NCI-H2081 treated with DMSO at 0.1 percent for 48 hours (cell line): Measurements from ENCODE around the gene GALNT2.

Source experiments
- DNase-seq: peaks from one replicate; lab custom pipeline; 2025; lab: John Stamatoyannopoulos, UW

Gene GALNT2

DNA sequence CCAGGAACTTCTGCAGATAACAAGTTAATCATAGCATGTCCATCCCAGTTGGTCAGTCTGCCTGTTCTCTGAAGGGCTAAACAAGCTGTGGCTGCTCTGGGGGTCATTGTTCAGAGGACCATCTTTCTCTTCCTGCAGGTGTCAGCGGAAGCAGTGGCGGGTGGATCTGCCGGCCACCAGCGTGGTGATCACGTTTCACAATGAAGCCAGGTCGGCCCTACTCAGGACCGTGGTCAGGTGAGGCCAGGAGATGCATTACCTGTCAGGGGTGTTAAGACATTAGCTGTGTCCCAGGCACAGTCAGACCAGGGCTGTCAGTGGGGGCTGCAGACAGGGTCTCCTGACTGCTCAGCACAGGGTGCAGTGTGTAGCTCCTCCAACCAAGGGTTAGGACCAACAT lies 168.8 kb downstream of the GALNT2 start:
- no peak for DNase-seq

DNA sequence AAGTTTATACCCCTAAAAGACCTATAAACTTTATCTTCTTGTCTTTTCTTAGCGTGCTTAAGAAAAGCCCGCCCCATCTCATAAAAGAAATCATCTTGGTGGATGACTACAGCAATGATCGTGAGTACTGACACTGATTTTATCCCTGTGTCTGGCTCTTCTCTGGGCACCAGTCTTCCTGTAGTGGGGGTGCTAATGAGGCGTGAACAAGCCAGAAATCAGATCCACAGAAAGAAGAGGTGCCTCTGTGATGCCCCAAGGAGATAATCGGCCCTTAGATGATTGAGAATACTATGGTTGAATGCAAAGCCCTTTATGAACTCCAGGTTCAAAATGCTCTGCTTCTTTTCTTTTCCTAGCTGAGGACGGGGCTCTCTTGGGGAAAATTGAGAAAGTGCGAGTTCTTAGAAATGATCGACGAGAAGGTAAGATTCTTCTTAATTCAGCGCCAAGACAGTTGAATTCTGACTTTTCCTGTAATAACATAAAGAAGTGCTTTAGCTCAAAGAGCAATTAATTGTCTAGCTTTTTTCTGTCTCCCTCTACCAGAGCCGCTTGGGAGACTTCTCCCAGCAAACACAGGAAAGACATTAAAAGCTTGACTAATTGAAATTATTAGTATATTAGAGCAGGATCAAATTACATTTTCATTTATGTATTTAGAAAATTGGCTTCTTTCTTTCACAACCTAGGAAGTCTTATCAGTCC lies 169.4 kb downstream of the GALNT2 start:
- DNase-seq, result no peak

DNA sequence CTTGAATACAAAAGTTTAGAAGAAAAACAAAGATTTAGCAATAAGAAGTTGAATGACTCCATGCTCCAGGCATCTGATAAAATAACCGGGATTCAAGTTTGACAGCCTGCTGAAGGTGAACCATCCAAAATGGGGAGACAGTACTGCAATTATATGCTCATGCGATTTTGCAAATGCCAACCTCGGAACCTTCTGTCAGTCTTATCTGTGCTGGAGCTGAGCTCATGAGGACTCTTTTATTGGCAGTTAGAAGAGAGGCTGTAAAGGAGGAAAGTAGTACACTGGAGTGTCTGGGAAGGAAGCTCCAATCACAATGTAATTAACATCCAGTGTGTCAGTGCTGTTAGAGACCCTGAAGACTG lies 170.0 kb downstream of the GALNT2 start:
- DNase-seq, result no peak

DNA sequence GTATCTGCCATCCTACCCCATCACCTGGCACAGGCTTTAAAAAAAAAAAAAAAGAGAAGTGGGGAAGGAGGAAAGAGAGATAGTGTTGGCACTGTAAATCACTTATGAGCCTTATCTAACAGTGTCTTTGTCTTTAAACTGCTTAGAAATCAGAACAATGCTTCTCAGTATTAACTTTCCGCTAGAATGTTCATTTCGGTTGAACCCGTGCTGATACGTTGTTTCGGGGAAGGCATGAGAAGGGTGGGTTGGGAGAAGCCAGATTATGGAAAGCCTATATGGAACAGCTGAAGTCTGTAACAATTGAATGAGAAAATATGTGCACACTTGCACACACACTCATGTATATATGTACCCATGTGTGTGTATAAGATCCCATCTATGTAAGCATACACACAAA lies 170.8 kb downstream of the GALNT2 start:
- DNase-seq, result no peak

DNA sequence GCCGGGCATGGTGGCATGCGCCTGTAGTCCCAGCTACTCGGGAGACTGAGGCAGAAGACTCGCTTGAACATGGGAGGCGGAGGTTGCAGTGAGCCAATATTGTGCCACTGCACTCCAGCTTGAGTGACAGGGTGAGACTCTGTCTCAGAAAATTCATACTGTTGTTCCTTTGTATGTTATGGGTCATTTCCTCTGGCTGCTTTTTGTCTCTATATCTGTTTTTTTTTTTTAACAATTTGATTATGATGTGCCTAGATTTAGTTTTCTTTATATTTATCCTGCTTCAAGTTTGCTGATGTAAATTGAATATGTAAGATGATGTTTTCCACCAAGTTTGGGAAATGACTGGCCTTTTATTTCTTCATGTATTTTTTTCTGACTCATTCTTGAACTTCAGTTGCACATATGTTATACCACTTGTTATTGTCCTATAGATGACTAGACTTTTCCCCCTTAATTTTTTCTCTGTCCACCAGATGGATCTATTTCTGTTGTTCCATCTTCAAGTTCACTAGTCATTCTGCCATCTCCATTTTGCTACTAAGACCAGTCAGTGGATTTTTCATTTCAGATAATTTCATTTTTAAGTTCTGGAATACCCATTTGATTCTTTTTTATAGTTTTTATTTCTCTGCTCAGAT lies 173.5 kb downstream of the GALNT2 start:
- DNase-seq, result no peak

DNA sequence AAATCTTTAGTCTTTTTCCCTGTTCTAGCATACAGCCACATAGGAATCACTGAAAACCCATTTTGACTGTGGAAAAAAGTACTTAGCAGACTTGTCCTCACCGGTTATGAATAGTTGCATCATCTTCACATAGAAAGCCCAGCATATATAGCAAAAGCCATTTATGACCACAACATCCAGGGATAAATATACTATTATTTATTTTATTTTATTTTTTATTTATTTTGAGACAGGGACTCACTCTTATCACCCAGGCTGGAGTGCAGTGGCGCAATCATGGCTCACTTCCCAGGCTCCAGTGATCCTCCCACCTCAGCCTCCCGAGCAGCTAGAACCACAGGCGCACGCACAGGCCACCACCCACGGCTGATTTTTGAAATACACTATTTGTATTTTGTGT lies 175.3 kb downstream of the GALNT2 start:
- DNase-seq, result no peak

DNA sequence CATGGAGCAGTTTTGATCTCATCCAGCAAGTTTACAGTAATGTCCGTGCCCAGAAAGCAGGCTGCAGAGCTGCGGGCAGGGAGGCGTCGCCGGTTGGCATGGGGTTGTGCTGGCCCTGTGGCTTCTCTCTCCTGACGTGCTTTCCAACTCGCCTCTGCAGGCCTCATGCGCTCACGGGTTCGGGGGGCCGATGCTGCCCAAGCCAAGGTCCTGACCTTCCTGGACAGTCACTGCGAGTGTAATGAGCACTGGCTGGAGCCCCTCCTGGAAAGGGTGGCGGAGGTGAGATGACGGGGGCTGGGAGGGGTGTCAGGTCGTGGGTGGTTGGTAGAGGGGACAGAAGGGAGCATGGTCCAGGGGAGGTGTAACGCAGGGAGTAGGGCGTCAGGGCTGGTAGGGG lies 176.1 kb downstream of the GALNT2 start:
- no peak for DNase-seq

DNA sequence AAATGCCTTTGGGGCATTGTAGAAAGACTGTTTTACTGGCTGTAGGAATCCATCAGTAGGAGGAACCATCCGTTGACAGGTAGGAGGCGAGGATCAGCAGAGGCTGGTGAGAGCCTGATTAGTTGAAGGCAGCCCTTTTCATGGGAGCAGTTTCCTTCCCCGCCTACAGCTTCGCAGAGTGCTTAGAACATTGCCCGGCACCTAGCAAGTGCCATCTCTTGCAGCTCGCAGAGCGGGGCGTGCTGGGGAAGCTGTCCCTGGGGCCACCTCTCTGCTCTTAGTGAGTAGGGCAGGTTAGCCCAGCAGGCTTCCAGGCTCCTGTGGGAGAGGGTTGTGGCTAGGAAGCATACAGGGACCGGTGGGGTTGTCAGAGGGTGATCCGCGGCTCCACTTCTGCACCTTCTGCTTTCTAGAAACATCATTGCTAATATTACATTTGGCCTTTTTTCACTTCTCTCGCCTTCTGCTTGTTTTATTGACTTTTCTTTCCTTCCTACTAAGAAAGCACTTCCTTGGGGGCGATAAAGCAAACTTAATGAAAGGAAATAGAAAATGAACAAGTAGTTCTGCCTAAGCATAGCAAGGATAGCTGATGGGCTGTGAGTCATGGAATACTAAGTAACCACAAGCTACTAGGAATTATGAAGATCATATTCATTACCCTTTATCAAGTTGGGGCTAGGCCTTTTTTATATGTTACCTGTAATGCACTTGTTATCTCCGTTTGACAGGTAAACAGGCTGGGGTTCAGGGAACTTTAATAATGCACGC lies 176.7 kb downstream of the GALNT2 start:
- no peak for DNase-seq

DNA sequence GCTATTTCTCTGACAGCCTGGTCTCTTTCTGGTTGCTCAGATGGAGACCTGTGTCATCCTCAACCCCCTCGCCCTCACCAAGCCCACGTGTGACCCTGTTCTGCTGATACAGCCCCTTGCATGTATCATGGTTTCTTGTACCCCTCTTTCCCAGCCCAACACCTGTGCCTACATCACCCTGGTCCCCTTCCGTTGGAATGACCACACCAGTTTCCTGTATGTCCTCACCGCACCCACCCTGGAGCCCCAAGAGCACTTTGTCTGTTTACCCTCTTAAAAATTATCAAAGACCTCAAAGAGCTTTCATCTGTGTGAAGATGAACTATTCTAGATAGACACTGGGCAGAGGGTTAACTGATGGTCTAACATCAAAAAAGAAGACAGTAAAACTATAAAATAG lies 179.5 kb downstream of the GALNT2 start:
- DNase-seq, result no peak

DNA sequence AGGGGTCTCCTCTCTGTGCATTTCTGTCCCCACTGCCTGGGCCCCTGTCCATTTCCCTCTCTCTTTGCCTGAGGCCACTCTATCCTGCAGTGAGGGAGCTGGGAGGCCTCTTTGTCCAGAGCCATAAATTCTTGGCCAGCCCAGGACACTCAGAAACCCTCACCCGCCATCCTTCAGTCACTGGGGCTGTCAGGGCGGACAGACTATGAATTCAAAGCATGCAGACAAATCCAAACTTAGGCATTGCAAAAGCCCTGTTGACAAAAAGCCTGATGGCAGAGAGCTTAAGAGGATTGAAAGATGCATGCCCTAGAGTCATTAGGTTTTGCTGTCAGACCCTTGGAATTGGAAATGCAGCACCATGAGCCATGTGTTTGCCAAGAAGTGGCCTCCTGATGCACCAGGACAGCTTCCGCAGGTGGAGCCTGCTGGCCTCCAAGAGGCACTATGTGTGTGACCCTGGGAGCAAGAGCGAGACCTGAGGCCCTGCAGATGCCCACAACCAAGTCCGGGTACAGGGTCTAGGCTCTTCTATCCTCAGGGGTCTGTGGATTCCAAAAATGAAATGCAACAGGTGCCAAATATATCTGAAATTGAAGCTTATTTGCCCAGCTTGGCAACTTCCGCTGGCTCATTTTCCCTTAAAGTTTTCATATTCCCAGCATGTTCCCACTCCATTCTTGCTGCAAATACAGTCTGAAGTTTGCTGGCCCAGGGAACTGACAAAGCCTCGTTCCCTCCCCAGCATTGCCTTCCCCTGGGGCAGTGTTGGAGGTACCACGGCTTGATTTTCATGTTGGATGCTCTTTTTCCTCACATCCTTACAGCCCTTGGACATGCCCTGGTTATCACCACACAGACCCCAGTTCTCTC lies 181.2 kb downstream of the GALNT2 start:
- DNase-seq, result no peak

DNA sequence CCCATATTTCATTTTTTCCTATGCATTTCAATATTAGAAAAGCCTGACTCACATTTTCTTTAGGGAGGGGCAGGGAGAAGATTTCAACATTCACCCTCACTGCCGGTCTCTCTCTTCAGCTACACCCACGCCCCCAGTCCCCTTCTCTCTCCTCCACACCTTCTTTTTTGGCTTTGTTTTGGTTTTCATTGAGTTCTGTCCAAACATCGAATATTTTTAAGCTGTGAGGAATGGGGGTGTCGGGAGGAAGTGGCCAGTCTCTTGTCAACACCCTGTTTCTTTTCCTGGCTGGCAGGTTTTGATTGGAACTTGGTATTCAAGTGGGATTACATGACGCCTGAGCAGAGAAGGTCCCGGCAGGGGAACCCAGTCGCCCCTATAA lies 181.8 kb downstream of the GALNT2 start:
- no peak for DNase-seq

DNA sequence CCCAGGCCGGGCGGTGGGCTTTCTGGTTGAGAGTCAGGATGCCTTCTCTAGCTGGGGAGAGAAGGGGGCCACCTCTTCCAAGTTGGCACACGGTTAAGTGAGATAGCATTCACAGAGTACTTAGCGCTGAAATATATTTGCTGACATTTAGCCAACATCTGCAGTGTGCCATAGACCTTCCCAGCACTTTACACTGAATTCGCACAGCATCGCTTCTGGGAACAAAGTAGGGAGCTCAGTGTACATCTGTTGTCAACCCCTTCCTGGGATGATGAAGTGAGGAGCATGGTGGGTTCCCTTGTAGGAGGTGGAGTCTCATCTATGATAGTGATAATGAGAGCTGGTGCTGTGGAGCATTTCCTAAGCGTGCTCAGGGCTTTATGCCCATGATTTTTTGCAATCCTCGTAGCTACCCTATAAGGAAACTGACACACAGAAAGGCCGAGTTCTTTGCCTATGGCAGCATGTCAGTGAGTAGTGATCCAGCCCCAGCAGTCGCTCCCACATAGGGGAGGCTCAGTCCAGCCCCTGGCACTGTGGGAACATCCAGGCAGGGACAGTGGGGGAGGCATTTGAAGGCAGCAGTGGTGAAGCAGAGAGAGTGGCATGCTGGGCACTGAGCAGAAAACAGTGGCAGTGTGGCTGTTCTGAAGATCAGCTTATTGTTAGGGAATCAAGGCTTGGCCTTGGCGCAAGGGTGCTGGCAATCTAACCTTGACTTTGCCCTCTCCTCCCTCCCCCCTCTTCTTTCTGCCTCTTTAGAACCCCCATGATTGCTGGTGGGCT lies 182.8 kb downstream of the GALNT2 start:
- no peak for DNase-seq

DNA sequence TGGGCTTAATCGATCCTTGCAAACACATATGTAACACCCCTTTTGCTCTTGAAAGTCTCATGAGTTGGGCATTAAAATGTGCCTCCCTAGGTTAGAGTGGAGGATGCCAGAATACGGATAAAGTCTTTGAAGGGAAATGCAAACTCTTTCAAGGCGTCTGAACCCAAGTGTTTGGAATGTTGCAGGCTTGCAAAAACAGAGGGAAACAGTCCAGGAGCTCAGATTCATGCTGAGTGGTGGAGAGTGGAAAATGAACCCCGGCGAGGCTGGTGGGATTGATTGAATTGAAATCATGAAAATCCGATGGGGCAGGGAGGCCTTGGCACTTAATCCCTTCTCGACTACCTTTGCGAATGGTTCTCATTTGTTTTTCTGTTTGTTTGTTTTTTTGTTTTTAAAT lies 183.6 kb downstream of the GALNT2 start:
- DNase-seq, result no peak

DNA sequence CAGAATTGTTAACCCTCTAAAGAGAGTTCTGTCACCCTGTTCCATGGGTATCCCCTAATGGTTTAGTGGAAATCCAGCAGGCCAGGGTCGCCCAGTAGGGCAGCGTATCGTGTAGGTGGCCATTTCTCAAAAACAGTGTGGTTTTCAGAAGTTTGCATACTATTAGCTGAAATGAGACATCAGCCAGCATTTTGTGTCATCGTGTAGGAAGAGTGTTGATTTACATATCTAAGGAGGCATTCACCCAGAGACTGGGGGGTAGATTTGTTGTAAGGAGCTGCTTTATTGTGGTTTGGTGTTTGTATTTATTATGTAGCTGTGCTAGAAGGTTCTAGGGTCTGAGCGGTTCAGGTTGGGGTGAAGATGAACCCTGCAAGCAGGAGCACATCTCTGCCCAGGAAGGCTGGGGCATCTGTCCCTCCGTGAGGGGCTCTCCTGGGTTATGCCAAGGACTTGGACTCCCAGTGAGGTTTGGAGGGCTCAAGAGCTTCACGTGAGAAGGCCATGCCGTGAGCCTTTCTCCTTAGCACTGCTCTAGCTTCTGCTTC lies 184.7 kb downstream of the GALNT2 start:
- DNase-seq, result no peak

DNA sequence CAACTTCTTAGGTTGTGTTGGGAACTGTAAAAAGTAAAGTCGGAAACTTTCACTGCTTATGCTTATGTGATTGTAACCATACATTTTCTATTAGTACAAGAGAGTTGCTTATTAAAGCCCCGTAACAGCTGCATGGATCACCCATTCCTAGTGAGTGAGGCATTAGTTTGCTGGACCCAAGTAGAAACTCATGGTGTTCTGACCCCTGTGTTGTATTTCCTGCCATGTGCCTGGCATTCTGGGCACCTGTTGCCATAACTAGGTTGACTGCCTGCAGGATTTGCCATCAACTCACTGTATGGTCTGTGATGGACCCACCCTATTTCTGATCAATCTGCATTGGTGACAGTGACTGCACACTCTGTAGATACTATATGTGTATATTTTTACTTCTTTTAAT lies 186.1 kb downstream of the GALNT2 start:
- no peak for DNase-seq

DNA sequence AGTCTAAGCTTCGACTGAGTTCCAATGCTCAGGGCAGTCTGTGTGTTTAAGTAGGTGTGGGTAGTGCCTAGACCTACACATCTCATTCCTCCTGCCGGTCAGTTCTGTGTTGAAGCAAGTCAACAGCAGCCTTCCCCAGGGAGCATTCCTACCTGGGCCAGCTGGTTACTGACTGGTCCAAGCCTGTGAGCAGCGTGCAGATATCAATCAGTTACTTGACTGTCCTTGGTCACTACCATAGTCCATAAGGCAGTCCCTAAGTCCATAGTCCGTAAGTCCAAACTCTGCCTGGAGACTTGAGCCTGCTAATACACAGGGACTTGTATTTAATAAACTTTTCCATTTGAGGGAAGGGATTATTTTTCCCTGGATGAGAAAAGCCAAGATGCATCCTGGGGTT lies 187.2 kb downstream of the GALNT2 start:
- no peak for DNase-seq

DNA sequence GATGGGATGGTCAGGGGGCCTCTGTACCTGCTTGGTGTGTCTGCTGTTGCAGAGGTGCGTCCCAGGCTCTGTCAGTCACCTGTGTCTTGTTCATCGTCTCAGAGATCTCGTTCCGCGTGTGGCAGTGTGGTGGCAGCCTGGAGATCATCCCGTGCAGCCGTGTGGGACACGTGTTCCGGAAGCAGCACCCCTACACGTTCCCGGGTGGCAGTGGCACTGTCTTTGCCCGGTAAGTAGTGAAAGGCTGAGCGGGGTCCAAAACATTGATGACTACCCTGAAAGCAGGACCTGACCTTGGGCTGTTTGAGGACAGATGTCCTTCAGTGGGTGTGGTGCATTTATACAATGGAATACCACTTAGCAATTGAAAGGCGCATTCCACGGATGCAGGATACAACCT lies 188.1 kb downstream of the GALNT2 start:
- no peak for DNase-seq

DNA sequence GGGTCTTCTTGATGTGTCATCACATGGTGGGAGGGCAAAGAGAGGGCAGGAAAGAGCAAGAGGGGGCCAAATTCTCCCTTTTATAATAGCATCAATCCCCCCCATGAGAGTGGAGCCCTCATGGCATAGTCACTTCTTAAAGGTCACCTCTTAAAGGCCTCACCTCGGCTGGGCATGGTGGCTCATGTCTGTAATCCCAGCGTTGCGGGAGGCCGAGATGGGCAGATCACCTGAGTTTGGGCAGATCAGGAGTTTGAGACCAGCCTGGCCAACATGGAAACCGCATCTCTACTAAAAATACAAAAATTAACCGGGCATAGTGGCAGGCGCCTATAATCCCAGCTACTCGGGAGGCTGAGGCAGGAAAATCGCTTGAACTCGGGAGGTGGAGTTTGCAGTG lies 189.0 kb downstream of the GALNT2 start:
- no peak for DNase-seq

DNA sequence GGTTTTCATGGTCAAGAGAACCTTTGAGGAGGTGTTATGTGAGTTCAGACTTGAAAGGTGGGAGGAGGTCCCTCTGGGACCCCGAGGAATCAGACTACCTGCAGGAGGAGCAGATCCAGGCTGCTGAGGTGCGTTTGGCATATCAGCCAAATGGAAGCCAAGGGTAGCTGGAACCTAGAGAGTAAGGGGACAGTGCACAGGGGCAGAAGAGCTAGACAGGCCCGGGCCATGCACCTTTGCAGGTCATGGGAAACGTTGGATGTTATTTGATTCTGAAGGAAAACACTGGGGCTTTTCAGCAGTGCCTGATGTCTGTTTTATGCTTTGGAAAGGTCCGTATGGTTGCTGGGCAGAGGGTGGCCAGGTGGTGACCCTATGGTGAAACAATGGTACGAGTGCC lies 189.9 kb downstream of the GALNT2 start:
- DNase-seq, result no peak

DNA sequence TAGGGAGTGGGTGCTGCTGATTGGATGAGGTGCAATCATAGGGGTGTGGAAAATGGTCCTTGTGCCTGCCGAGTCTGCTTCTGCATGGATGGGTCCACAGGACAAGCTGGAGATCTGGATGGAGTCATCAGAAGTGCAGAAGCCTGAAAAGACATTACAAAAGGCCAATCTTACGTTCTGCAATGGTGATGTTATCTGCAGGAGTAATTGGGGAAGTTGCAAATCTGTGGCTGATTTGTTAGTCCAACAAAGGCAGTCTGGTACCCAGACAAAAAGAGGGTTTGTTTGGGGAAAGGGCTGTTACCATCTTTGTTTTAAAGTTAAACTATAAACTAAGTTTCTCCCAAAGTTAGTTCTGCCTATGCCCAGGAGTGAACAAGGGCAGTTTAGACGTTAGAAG lies 192.6 kb downstream of the GALNT2 start:
- no peak for DNase-seq

DNA sequence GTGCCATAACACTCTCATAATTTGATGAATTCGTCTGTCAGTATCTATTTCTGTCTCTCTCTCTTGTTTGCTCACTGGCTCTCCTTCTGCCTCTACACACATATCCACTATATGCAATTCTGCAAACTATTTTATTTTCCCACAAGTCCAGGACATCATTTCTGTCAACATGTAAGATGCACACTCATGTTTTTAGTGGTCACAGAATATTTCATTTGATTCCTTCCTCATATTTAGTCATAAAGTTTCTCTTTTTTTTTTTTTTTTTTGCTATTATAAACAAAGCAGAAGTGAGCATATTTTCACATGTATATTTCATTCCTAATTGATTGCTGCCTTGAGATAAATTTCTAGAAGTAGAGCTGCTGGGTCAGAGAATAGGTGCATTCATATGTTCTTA lies 193.8 kb downstream of the GALNT2 start:
- DNase-seq, result no peak
